GM21423 (cell line): ENCODE data around the gene CNTN4.
A peak's percentile ranks its signal among the peaks of the same experiment; 100 is the strongest.

ENCODE experiments used
- ATAC-seq: cut with Tn5 transposase; IDR thresholded peaks from one replicate; pipeline ENCODE4 v1.9.1; 2021; ENCODE audit warnings: mild to moderate bottlenecking, moderate library complexity; ENCODE audit not compliant: unreplicated experiment

CNTN4 gene

DNA sequence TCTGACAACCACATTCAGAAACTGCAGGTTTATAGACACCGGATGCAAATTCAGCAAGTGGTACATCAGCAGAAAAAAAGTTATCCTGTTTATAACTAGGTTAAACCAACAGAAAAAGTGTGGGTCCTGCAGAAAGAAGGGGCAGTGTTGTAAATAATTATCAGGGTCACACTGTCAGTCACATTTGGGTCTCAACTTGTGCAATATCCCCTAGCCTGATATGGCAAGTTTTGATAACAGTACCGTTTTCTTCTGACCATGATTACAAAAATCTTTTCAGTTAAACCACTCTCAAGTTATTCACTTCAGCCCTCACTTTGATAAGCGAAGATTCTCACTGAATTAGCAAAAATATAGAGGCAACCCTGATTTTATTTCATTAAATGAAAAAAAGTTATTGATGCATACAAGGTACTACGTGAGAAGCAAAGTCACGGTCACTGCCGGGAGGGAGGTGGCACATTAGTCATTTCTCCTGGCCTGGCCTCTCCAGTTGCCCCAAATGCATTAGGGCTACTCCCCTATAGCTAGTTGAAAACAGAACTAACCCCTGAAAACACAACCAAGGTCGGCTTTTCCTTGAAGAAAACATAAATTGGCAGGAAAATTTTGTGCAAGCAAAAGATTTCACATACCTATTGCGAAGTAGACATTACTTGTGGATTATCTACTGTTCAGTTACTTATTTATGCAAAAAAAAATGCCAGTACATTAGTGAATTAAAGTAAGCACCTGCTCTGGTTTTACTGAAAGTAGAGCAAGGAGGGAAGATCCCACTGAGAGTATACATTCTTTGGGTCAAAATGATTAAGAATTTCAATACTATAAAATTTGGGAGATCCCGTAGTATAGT, 982.9 kb downstream of the CNTN4 start:
- peak; percentile 61 for ATAC-seq

DNA sequence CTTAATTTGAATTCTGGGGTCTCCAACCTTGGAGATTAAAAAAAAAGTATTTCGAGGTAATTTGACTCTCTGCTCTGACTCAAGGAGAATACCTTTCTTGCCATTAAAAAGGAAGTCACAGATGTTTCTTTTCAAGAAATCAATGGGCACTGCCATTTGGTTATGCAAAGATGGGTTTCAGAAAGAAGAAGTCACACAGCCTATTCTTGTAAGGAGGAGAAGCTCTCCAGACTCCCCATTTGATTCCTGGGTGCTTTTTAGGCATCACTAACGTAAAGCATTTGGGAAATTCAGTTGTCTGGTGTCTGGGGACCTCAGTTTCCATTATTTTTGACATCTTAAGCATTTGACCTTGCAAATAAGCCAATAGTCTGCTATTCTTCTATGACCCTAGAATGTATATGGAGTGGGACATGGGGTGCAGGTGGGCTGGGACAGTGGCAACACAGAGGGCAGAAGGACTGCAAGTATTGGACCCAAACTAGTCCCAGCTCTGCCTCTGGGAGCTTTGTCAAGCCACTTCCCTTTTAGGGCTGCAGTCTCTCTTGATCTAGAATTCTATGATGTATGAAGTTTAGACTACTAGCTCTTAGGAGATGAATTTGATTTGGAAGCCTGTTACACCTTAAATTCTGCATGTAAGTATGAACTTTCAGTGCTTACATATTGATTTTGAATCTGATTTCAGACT, 983.7 kb downstream of the CNTN4 start:
- peak; percentile 76 for ATAC-seq

DNA sequence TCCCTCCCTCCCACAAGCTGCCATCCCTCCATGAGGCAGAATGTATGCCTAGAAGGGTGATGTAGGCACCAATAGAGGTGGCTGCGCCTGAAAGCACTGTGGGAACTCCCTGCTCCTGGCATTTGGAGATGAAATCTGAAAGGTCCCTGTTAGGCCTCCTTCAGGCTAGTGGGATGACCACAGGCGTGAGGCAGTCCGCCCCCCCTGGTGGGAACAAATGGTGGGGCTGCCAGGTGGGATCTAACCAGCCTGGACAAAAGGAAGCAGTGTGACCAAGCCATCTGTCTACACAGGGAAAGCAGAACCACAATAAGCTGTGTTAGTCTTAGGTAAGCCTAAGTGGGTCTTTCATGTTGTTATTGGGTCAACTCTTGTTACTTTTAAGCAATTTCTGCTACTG, 986.2 kb downstream of the CNTN4 start:
- ATAC-seq = no peak

- ATAC-seq = no peak
These were observed 987.1 kb downstream of the CNTN4 start for GRCh38 chr3:3085782-3086181.

DNA sequence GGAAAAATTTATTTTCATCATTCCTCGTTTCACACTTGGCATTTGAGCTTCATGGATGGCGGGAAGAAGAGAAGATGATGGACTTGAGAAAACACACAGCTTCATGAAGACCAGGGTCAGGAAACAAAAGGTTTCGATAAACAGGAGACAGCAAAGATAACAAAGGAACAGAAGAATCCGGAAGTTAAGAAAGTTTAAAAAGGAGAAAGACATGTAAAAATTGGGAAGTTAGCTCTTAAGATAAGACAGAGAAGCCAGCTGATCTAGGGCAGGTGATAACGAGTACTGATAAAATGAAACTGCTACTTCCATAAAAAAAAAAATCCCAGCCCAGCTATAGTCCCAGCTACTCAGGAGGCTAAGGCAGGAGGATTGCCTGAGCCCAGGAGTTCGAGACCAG, 987.6 kb downstream of the CNTN4 start:
- ATAC-seq = no peak

GRCh38 chr3:3087279-3087678, 988.6 kb downstream of the CNTN4 start:
- ATAC-seq = no peak

GRCh38 chr3:3087716-3088465, 989.2 kb downstream of the CNTN4 start:
- no peak for ATAC-seq

DNA sequence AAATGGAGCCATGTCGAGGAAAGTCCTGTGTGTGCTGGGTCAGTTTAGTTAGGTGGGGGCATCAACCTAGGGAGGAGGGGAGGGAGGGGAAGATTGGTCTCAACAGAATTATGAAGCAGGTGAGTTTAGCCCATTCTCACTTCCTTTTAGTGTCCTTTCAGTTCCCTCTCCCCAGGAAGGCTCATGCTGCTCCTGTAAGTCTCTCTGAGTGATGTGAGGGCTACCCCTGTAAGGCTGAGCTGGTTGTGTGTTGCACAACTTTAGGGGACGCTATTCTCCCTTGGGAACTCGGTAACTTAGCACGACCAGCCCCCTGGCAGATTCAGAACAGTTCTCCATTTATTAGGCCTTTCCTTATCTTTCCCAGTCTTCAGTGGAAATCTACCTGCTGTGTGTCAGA, 990.4 kb downstream of the CNTN4 start:
- peak; percentile 99 for ATAC-seq

DNA sequence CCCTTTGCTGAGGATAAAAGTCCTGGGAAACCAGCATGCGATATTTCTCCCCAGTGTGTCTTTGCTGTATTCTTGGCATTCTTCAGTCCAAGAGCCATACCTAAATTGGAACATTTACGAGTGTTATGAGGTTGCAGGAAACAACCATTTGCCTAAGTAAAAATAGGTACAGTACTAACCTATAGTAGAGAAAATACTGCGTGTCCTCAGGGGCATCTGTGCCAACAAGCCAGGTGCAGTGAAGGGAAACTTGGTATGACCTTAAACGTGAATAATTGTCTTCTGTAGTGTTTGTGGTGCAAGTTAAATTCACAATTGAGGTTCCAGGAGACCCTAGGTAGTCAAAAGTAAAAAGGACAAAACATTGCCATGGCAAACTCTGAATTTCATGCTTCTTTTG, 999.3 kb downstream of the CNTN4 start:
- ATAC-seq = no peak

- no peak for ATAC-seq
These were observed 1003.2 kb downstream of the CNTN4 start for GRCh38 chr3:3101660-3102458.

GRCh38 chr3:3102751-3103150, 1004.1 kb downstream of the CNTN4 start:
- ATAC-seq = no peak

DNA sequence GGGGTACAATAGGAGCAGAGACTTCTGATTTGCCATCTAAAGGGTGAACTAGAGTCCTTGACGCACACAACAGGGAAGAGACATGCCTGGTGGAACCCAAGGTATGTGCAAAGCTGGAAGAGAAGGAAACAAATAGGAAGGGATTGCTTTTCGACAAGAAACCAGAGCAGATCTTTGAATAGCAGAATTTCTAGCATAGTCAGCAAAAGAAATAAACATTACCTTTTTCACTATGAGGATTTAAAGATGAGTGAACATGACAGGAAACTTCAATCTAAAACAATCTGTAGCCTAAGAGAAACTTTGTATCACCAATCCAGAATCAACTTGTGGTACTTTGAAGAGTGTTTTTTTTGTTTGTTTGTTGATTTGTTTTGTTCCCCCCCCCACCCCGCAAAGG, 1006.6 kb downstream of the CNTN4 start:
- ATAC-seq = no peak

DNA sequence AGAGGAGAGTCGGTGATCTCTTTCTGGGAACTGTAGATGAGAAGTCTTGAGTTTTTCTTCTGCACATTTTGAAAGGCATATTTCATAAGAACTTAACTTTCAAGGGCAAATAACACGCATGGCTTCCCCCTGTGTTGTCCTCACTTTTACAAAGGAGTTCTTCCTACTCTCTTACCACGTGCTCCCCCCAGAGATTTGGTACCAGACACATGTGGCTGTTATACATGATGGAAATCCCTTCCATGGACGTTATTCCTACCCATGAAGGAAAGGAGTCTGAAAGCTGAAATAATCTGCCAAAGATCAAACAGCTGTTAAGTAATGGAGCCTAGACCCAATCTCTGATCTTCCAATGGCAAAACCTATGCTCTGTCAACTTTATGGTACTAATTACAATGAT, 1007.1 kb downstream of the CNTN4 start:
- ATAC-seq = no peak

DNA sequence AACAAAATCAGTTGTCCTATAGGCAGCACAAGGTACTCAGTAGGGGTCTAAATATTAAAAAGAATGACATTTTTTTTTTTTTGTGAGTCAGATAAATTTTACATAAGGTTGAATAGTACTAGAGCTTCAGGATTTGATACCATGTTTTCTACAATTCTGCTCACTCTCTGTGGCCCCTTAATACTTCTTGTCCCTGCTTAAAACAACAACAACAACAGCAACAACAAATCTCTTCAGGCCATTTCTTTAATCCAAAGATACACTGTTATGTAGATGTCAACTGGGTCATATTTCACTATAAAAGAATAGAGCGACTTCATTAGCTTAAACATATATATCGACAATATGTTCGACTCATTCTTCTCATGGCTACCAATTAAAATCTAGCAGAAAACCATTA, 1008.5 kb downstream of the CNTN4 start:
- ATAC-seq = no peak
